Measurements from ENCODE around the gene RSL1D1.
"Not testable (repeated sequence)": the region's sequence is repeated elsewhere in the genome, so short reads cannot be mapped to it uniquely, and the experiment has no call there.

Gene RSL1D1

GRCh38 chr16:11843206-11843605 is 8.1 kb downstream of the RSL1D1 start:
- no peak for DNase-seq

- no peak for DNase-seq
Observed at GRCh38 chr16:11841026-11841425, 10.3 kb downstream of the RSL1D1 start.

GRCh38 chr16:11836650-11837244 is 14.6 kb downstream of the RSL1D1 start:
- DNase-seq, result no peak

- no peak for DNase-seq
Observed at GRCh38 chr16:11835891-11836649, 15.3 kb downstream of the RSL1D1 start.

- no peak for DNase-seq
Observed at GRCh38 chr16:11835309-11835708, 16.0 kb downstream of the RSL1D1 start.

- no peak for DNase-seq
Observed at GRCh38 chr16:11833951-11834695, 17.2 kb downstream of the RSL1D1 start.

GRCh38 chr16:11828696-11829095 is 22.6 kb downstream of the RSL1D1 start:
- no peak for DNase-seq

- DNase-seq, result not testable (repeated sequence)
Observed at GRCh38 chr16:11825520-11826165, 25.7 kb downstream of the RSL1D1 start.

GRCh38 chr16:11824362-11824761 is 27.0 kb downstream of the RSL1D1 start:
- no peak for DNase-seq

GRCh38 chr16:11823645-11824044 is 27.7 kb downstream of the RSL1D1 start:
- DNase-seq, result not testable (repeated sequence)

GRCh38 chr16:11819798-11820197 is 31.5 kb downstream of the RSL1D1 start:
- no peak for DNase-seq

- not testable (repeated sequence) for DNase-seq
Observed at GRCh38 chr16:11818970-11819369, 32.4 kb downstream of the RSL1D1 start.

GRCh38 chr16:11816123-11816522 is 35.2 kb downstream of the RSL1D1 start:
- DNase-seq, result no peak

- DNase-seq, result not testable (repeated sequence)
Observed at GRCh38 chr16:11814800-11815199, 36.5 kb downstream of the RSL1D1 start.

- no peak for DNase-seq
Observed at GRCh38 chr16:11806721-11807120, 44.6 kb downstream of the RSL1D1 start.

- no peak for DNase-seq
Observed at GRCh38 chr16:11805556-11805955, 45.8 kb downstream of the RSL1D1 start.

GRCh38 chr16:11801481-11802021 is 49.8 kb downstream of the RSL1D1 start:
- no peak for DNase-seq

- DNase-seq, result no peak
Observed at GRCh38 chr16:11800382-11800718, 51.0 kb downstream of the RSL1D1 start.

- DNase-seq, result no peak
Observed at GRCh38 chr16:11799509-11800381, 51.6 kb downstream of the RSL1D1 start.

- DNase-seq, result no peak
Observed at GRCh38 chr16:11799017-11799381, 52.3 kb downstream of the RSL1D1 start.

GRCh38 chr16:11797957-11798299 is 53.4 kb downstream of the RSL1D1 start:
- no peak for DNase-seq

Data from COR-L47 (cell line).